Esophagus squamous epithelium (tissue), 4 donors: ENCODE results near the gene DERA.

Source experiments
- POLR2A ChIP-seq, 4 donors: fragments of 450-650 bp; IDR thresholded peaks; one replicate each; pipeline ENCODE4 v1.6.1; 2017; ENCODE audit warnings: antibody characterized with exemption in 4 of 4, mild to moderate bottlenecking in 4 of 4, moderate library complexity in 3 of 4
- TF ChIP-seq, protein P1 (sequence below), 6 experiments: fragments of 450-650 bp in 4 of 6; fragments of 200-600 bp in 2 of 6; sonication (generic) in 2 of 6; IDR thresholded peaks; one replicate each; pipeline ENCODE4 v1.5.1; 2016 to 2019; ENCODE audit warnings: antibody characterized with exemption in 6 of 6, mild to moderate bottlenecking in 4 of 6, moderate library complexity in 4 of 6

DNA sequence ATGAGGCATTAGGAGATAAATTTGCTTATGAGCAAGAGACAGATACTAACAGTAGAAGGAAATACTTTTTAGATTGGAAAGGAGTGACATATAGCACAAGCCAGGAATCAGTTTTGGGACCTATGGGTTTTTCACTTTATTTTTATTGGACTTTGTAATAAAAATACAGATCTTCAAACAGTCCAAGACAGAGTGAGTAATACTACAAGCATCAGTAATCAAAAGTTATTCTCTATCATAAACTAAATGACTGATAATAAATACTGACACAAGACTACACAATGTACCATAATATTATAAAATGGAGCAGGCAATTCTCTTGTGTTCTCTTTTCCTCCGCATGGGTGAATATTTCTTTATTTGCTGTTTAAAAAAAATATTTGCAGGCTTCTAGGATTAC is 85.8 kb downstream of the DERA start:
- TF ChIP-seq, protein P1, sequence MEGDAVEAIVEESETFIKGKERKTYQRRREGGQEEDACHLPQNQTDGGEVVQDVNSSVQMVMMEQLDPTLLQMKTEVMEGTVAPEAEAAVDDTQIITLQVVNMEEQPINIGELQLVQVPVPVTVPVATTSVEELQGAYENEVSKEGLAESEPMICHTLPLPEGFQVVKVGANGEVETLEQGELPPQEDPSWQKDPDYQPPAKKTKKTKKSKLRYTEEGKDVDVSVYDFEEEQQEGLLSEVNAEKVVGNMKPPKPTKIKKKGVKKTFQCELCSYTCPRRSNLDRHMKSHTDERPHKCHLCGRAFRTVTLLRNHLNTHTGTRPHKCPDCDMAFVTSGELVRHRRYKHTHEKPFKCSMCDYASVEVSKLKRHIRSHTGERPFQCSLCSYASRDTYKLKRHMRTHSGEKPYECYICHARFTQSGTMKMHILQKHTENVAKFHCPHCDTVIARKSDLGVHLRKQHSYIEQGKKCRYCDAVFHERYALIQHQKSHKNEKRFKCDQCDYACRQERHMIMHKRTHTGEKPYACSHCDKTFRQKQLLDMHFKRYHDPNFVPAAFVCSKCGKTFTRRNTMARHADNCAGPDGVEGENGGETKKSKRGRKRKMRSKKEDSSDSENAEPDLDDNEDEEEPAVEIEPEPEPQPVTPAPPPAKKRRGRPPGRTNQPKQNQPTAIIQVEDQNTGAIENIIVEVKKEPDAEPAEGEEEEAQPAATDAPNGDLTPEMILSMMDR (IDR thresholded peaks at IDR 0.05), result no peak
- TF ChIP-seq POLR2A (IDR thresholded peaks at IDR 0.05), result no peak
